Measurements from ENCODE around the gene ZNF547. TPM values are rescaled to one million over a fixed set of nuclear protein-coding genes. Genes with fewer than 3 reads are reported as not detected.

The ZNF547 gene
- total and polyA plus RNA-seq, 2 experiments from 2014 or later: 1.1 to 4.9 TPM

- peaks cover 3% of the 10 kb centered on the region; the same call in 1 of the 2 replicates for H3K36me3 ChIP-seq (ENCODE audit: insufficient read depth)
- peaks cover 20% of the 10 kb centered on the region for H3K9me3 Mint-ChIP-seq
- ATAC-seq (no peak), DNase-seq (ENCODE audit: low spot score) (no peak)
- H3K4me3 Mint-ChIP-seq: no peak overlapping the region
- H3K27me3 Mint-ChIP-seq (ENCODE audit: insufficient read depth, low read depth, poor library complexity): peaks cover 8% of the 10 kb centered on the region
- no peaks in the 10 kb centered on the region for H3F3A ChIP-seq (replicated peaks; ENCODE audit: low read depth)
- H4K20me1 ChIP-seq (replicated peaks; ENCODE audit: insufficient read depth): no peaks in the 10 kb centered on the region
- no peaks in the 10 kb centered on the region for H3K4me1 Mint-ChIP-seq
- H3K27ac Mint-ChIP-seq: no peak overlapping the region
- H3K4me1 ChIP-seq (ENCODE audit: insufficient read depth): no peaks in the 10 kb centered on the region
- no peak overlapping the region for H3K4me2 ChIP-seq
- H3K79me2 ChIP-seq (replicated peaks; ENCODE audit: insufficient read depth): no peaks in the 10 kb centered on the region
- no peaks in the 10 kb centered on the region for H3K9me2 ChIP-seq (ENCODE audit: insufficient read depth)
- TF ChIP-seq ZNF114 (CRISPR knock-in tag; IDR thresholded peaks at IDR 0.05): no peak
- no peak for TF ChIP-seq ZNF462 (CRISPR knock-in tag; IDR thresholded peaks at IDR 0.05)
- TF ChIP-seq EZH2phosphoT487 (IDR thresholded peaks at IDR 0.05; ENCODE audit: unreplicated experiment): no peak
- TF ChIP-seq CREB1 (CRISPR knock-in tag; IDR thresholded peaks at IDR 0.05; ENCODE audit: low read depth): no peak
- TF ChIP-seq EZH2 (IDR thresholded peaks at IDR 0.05; ENCODE audit: low read depth, unreplicated experiment): no peak
- TF ChIP-seq REST (IDR thresholded peaks at IDR 0.05; ENCODE audit: unreplicated experiment): no peak
- TF ChIP-seq ZNF331 (CRISPR knock-in tag; IDR thresholded peaks at IDR 0.05; ENCODE audit: low read depth): no peak
- no peak for TF ChIP-seq STAT1 (IDR thresholded peaks at IDR 0.05; ENCODE audit: unreplicated experiment)
- no peak for TF ChIP-seq CTCF (conservative IDR thresholded peaks at IDR 0.05; ENCODE audit: low read depth in 2 of 2)
- TF ChIP-seq ETS1 (IDR thresholded peaks at IDR 0.05): no peak
- no peak for TF ChIP-seq POLR2AphosphoS5 (IDR thresholded peaks at IDR 0.05; ENCODE audit: low read depth)
- no peak for TF ChIP-seq JUNB (IDR thresholded peaks at IDR 0.05; ENCODE audit: unreplicated experiment)
- TF ChIP-seq NANOG (IDR thresholded peaks at IDR 0.05; ENCODE audit: borderline replicate concordance): no peak
- H3K27ac ChIP-seq (ENCODE audit: low read depth): no peak overlapping the region
- H2AFZ ChIP-seq: no peak overlapping the region
- peaks cover 26% of the 10 kb centered on the region for H3K36me3 Mint-ChIP-seq (ENCODE audit: low read depth)
- no peak overlapping the region for H3K4me3 ChIP-seq
- no peaks in the 10 kb centered on the region for H3K27me3 ChIP-seq (ENCODE audit: insufficient read depth)
These were observed 40.6 kb downstream of the ZNF547 start for GRCh38 chr19:57403737-57404563.

Measured in GM23338 (cell line).